Activated B cell treated with CpG ODN at 0.5 μM for 24 hours (primary cell): ENCODE data around the gene CASP3. TPM values are rescaled to one million over a fixed set of nuclear protein-coding genes. Genes with fewer than 3 reads are reported as not detected.
"Not testable (repeated sequence)": the region's sequence is repeated elsewhere in the genome, so short reads cannot be mapped to it uniquely, and the experiment has no call there.

Experiments used
- ATAC-seq: fragments of 200-7000 bp; cut with Tn5 transposase; one replicate; pipeline ENCODE4 v1.10.0; 2021; ENCODE audit warnings: low read depth, mild to moderate bottlenecking, moderate library complexity
- CTCF ChIA-PET: fragments of 350-600 bp; sonication (Branson Sonifier 250); formaldehyde crosslinking; loops from one replicate; lab custom pipeline; 2021; ENCODE audit warnings: antibody characterized with exemption; lab: Charles Lee
- POLR2A ChIA-PET: fragments of 350-600 bp; sonication (Branson Sonifier 250); formaldehyde crosslinking; loops from one replicate; lab custom pipeline; 2021; ENCODE audit warnings: antibody characterized with exemption; lab: Charles Lee
- DNase-seq: peaks from one replicate; pipeline ENCODE4 v3.0.0; 2022
- H3K27ac Mint-ChIP-seq: one replicate; pipeline ENCODE4 v1.8.0; 2020; ENCODE audit warnings: mixed read lengths
- H3K27me3 Mint-ChIP-seq: one replicate; pipeline ENCODE4 v1.8.0; 2021; ENCODE audit warnings: mixed read lengths
- H3K36me3 Mint-ChIP-seq: one replicate; pipeline ENCODE4 v1.8.0; 2021; ENCODE audit warnings: low read depth, mixed read lengths
- H3K4me1 Mint-ChIP-seq: one replicate; pipeline ENCODE4 v1.8.0; 2021; ENCODE audit warnings: mixed read lengths
- H3K4me3 Mint-ChIP-seq: one replicate; pipeline ENCODE4 v1.8.0; 2020; ENCODE audit warnings: mild to moderate bottlenecking, mixed read lengths
- H3K9me3 Mint-ChIP-seq: one replicate; pipeline ENCODE4 v1.8.0; 2020; ENCODE audit warnings: mixed read lengths
- intact Hi-C: fragments of 100-400 bp; cut with micrococcal nuclease; formaldehyde crosslinking; loops from one replicate; pipeline ENCODE4 v1.15.1; 2024
- total RNA-seq: library from RNA; stranded (reverse); gene quantifications from 2 replicates; pipeline ENCODE4 v1.2.3, GENCODE V29; 2022
- TF ChIP-seq, protein P1 (sequence below): fragments of 200-600 bp; IDR thresholded peaks from one replicate; pipeline ENCODE4 v1.8.0; 2022; ENCODE audit warnings: antibody characterized with exemption, mild to moderate bottlenecking

Gene CASP3
- total RNA-seq, 1 donor from 2014 or later = 24.0 TPM

DNA sequence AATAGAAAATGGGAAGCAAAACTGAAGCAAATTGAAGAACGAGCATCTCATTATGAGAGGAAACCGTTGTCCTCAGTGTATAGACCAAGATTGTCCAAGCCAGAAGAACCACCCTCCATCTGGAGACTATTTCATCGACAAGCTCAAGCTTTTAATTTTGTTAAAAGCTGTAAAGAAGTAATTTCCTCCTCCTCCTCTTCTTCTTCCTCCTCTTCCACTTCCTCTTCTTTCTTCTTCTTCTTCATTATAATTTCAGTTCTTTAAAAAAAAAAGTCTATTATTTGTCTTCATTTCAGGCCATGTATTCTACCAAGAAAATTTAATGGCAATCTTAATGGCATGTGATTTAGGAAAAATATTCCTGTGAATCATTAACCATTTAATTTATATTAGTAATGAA lies 7.9 kb upstream of the CASP3 start:
- no peaks in the 10 kb centered on the region for H3K27me3 Mint-ChIP-seq
- POLR2A ChIA-PET = no interaction called here
- TF ChIP-seq, protein P1, sequence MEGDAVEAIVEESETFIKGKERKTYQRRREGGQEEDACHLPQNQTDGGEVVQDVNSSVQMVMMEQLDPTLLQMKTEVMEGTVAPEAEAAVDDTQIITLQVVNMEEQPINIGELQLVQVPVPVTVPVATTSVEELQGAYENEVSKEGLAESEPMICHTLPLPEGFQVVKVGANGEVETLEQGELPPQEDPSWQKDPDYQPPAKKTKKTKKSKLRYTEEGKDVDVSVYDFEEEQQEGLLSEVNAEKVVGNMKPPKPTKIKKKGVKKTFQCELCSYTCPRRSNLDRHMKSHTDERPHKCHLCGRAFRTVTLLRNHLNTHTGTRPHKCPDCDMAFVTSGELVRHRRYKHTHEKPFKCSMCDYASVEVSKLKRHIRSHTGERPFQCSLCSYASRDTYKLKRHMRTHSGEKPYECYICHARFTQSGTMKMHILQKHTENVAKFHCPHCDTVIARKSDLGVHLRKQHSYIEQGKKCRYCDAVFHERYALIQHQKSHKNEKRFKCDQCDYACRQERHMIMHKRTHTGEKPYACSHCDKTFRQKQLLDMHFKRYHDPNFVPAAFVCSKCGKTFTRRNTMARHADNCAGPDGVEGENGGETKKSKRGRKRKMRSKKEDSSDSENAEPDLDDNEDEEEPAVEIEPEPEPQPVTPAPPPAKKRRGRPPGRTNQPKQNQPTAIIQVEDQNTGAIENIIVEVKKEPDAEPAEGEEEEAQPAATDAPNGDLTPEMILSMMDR = no peak
- no peak for DNase-seq
- peaks cover 14% of the 10 kb centered on the region for H3K4me1 Mint-ChIP-seq
- no peak overlapping the region for H3K27ac Mint-ChIP-seq
- ATAC-seq = no peak
- H3K4me3 Mint-ChIP-seq = no peak overlapping the region
- H3K9me3 Mint-ChIP-seq = no peaks in the 10 kb centered on the region
- intact Hi-C loops = no loop called here
- CTCF ChIA-PET = no interaction called here
- peaks cover 14% of the 10 kb centered on the region for H3K36me3 Mint-ChIP-seq

DNA sequence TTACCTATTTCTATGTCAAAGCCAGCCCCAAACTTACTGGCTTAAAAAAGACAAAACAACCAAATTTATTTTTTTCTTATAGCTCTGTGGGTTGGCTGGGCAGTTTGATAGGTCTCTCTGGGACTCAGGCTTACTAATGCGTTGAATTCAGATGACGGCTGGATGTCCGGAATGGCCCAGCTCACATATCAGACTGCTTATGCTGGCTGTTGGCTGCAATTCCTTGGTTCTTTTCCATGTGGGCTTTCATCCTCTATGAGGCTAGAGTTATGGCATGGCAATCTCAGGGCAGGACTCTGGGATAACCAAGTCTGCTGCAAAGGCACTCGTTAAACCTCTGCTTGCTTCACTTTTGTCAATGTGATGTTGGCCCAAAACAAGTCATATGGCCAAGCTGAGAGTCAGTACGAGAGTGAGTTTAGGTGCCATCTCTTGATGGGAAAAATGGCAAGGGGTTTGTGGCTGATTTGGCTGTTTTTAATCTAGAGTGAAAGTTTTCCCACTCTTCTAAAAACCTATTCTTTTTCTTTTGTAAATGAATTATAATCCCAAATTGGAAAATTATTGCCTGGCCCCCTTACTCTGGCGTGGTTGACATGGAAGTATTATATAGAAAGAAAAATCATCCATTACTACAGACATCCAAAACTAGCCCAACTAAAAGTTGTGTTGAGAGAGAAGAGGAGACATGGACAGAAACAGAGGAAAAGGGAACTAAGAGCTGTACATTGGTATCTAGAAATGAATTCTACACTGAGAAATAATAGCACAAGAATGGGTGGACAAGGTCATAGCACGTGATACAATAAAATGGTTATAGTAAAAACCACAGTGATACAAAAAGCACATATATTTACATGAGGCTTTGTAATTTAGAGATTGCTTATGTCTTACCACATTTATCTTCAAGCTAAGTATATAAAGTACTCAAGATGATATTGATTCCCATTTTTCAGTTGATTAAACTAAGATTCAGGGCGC lies 6.9 kb upstream of the CASP3 start:
- POLR2A ChIA-PET = interaction anchor here (0.5 kb wide), 1 partner anchor 546 kb away, joined by 4 read pairs; no protein-coding TSS in a partner anchor

DNA sequence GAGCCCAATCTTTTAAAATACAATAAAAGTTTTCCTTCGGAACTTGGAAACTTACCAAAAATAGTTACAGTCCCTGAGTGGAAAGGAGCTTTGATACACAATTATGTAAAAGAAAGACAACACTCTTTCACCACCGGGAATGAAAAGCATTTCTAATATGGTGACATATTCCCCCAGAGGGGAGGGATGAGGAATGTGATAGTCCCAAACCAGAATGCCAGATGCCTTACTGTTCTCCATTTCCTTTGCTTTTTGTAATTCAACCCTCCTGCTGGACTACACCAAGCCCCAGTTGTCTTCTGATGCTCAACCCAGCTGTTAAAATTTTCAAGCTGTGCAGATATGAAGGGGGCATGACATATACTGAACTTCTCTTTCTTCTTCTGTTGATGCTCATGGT lies 4.4 kb upstream of the CASP3 start:
- intact Hi-C loops = no loop called here
- no peaks in the 10 kb centered on the region for H3K9me3 Mint-ChIP-seq
- ChIA-PET CTCF (no interaction called here), POLR2A (interaction anchor here (0.6 kb wide), 1 partner anchor 867 kb away, joined by 3 read pairs; no protein-coding TSS in a partner anchor)
- no peak for DNase-seq
- no peak overlapping the region for H3K27ac Mint-ChIP-seq
- H3K4me3 Mint-ChIP-seq = no peak overlapping the region
- H3K36me3 Mint-ChIP-seq = peaks cover 9% of the 10 kb centered on the region
- no peaks in the 10 kb centered on the region for H3K27me3 Mint-ChIP-seq
- peaks cover 22% of the 10 kb centered on the region for H3K4me1 Mint-ChIP-seq
- TF ChIP-seq, protein P1 = no peak
- ATAC-seq = no peak

More for the DNA sequence above, 6.9 kb upstream of the CASP3 start:
- Mint-ChIP-seq H3K27me3 (no peaks in the 10 kb centered on the region), H3K9me3 (no peaks in the 10 kb centered on the region), H3K4me3 (no peak overlapping the region), H3K36me3 (peaks cover 14% of the 10 kb centered on the region), H3K4me1 (peaks cover 13% of the 10 kb centered on the region), H3K27ac (no peak overlapping the region)
- TF ChIP-seq, protein P1 = no peak
- ATAC-seq (no peak), DNase-seq (no peak)
- CTCF ChIA-PET = no interaction called here
- intact Hi-C loops = no loop called here

DNA sequence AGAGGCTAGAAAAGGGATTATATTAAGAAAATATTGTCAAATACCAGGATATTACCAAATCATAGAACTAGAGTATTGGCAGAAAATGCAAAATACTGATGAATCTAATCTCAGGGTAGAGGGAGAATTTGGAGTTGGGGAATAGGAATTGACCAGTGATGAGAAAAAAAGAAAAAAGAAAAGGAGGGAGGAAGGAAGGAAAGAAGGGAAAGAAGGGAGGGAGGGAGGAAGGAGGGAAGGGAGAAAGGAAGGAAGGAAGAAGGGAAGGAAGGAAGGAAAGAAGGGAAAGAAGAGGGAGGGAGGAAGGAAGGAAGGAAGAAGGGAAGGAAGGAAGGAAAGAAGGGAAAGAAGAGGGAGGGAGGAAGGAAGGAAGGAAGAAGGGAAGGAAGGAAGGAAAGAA lies 3.4 kb upstream of the CASP3 start:
- H3K27ac Mint-ChIP-seq, intact Hi-C loops, H3K27me3 Mint-ChIP-seq, ATAC-seq, DNase-seq, H3K9me3 Mint-ChIP-seq, CTCF ChIA-PET, H3K4me3 Mint-ChIP-seq, POLR2A ChIA-PET: not testable (repeated sequence)
- H3K4me1 Mint-ChIP-seq = peaks cover 28% of the 10 kb centered on the region
- peaks cover 14% of the 10 kb centered on the region for H3K36me3 Mint-ChIP-seq

DNA sequence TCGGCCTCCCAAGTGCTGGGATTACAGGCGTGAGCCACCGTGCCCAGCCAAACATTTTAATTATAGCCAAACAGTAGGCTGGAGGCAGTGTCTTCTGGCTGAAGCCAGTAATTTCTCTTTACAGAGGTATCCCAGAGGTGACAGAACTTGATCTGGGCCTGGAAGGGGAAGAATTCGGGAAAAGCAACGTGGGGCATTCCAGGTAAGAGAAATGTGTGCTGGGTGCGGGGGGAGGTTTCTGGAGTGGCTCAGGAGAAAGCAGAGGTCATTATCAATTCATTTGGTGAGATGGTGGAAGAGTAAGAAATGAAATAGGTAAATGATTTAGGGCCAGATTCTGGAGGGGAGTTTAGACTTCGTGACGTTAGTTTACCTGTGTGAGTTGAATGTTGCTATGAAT lies 2.7 kb upstream of the CASP3 start:
- H3K27ac Mint-ChIP-seq = no peak overlapping the region
- peaks cover 30% of the 10 kb centered on the region for H3K4me1 Mint-ChIP-seq
- H3K4me3 Mint-ChIP-seq = no peak overlapping the region
- no peaks in the 10 kb centered on the region for H3K9me3 Mint-ChIP-seq
- ChIA-PET CTCF (no interaction called here), POLR2A (no interaction called here)
- H3K36me3 Mint-ChIP-seq = peaks cover 14% of the 10 kb centered on the region
- DNase-seq = no peak
- no peaks in the 10 kb centered on the region for H3K27me3 Mint-ChIP-seq
- intact Hi-C loops = no loop called here
- TF ChIP-seq, protein P1 = no peak
- no peak for ATAC-seq
